HG02852 (cell line): Measurements from ENCODE around the gene DCAF16.

Experiments used
- ATAC-seq: cut with Tn5 transposase; IDR thresholded peaks from one replicate; pipeline ENCODE4 v1.9.1; 2021; ENCODE audit warnings: mild to moderate bottlenecking, moderate library complexity; ENCODE audit not compliant: unreplicated experiment

The DCAF16 gene

GRCh38 chr4:17785858-17786257 is 24.7 kb downstream of the DCAF16 start:
- no peak for ATAC-seq

DNA sequence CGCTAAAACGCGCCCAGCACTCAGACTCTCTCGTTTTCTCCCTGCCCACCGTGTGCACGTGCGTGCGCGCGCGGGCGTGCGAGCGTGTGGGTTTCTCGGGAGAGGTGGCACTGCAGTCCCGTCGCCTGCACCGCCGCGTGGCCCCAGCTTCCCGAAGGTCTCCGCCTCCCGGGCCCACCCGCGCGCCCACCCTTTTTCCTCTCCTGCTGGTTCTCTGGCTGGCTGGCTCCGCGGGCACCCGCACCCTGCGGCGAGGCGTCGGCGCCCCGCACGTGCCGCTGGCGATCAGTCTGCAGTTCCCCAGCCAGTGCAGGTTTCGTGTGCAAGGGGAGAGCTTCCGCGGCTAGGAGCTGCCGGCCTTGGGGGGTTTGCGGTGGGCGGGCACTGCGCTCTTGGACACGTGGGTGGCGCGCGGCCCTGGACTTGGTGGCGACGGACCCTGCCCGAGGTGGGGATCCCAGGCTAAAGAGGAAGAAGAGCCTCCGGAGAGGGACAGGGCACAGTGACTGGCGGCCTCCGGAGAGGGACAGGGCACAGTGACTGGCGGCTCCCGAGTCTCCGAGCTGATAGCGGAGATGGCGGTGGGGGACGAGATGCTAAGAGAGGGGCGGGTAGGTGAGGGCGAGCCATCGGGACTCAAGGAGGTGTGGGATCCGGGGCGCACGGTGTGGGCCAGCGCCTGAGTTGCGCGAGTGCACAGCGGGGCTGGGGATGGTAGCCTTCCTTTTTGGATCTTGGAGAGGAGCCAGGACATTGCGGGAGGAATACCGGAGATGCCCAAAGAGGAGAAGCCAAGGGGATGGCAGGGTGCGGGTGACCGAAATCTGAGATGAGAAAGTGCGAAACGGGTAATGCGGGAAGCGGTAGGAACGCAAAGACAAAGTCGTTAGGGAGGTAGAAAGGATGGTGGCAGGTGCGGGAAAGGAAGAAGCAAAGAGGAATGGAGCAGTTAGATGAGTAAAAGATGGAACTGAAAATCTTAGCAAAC is 29.0 kb downstream of the DCAF16 start, which contains the start of gene FAM184B:
FAM184B (minus strand) TSS at position 322 of the 988 bp plus-strand sequence. CDS start 322 bp downstream, outside the sequence.
- no peak for ATAC-seq

- ATAC-seq, result no peak
Observed at GRCh38 chr4:17780501-17781299, 29.9 kb downstream of the DCAF16 start.

DNA sequence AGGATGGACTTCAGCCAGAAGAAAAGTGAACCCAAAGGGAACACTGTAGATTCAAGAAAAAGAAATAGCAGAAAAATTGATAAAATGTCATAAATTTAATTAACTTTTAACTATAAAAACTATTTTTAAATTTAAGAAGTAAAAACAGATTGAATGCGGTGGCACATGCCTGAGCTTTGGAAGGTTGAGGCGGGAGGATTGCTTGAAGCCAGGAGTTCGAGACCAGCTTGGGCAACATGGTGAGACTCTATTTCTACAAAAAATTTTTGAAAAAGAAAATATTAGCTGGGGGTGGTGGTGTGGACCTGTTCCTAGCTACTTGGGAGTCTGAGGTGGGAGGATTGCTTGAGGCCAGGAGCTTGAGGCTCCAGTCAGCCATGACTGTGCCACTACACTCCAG is 32.1 kb downstream of the DCAF16 start:
- no peak for ATAC-seq

GRCh38 chr4:17773135-17773698 is 37.3 kb downstream of the DCAF16 start:
- no peak for ATAC-seq

- no peak for ATAC-seq
Observed at GRCh38 chr4:17771284-17771908, 39.2 kb downstream of the DCAF16 start.

DNA sequence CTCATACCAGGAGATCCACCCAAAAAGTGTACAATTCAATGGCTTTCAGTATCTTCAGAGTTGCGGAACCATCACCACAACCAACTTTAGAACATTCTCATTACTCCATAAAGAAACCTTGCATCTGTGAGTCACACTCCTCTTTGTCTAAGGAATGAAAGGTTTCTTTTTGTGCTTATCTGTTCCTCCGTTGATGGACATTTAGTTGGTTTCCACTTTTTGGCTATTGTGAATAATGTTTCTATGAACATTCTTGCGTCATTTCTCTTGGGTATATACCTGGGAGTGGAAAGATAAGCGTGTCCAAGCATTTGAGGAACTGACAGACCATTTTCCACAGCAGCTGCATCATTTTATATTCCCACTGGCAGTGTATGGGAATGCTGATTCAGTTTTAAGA is 39.7 kb downstream of the DCAF16 start:
- ATAC-seq, result no peak

DNA sequence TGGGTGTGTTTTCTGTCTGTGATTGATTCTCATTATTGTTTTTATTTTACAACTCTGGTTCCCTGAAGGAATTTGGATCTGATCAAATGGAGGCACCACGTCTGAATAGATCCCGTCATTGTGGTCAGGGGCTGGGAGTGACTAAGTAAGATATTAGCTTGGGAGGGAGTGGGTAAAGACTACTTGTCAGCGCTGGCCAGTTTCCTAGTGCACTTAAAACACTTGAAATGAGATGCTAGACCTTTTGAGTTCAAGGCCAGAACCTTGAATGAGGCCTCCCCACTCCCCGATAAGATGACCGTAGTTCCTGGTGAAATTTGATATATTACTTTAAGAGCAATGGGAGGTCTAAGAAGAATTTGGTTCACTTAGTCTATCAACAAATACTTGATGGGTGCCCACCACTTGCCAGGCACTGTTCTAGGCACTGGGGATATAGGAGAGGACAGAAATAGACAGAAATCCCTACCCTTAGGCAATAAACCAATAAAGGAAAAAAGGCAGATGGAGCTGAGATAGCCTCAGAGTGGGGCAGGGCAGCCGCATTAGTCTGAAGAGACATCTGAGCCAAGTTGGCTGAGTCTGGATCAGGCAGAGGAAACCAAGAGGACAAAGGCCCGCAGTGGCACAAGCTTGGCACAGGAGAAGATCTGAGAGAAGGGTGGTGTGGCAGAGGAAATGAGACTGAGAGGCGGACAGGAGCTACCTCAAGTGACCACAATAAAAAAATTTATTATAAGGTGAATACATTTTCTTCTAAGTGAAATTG is 41.0 kb downstream of the DCAF16 start:
- ATAC-seq, result no peak

- no peak for ATAC-seq
Observed at GRCh38 chr4:17766826-17767458, 43.6 kb downstream of the DCAF16 start.

DNA sequence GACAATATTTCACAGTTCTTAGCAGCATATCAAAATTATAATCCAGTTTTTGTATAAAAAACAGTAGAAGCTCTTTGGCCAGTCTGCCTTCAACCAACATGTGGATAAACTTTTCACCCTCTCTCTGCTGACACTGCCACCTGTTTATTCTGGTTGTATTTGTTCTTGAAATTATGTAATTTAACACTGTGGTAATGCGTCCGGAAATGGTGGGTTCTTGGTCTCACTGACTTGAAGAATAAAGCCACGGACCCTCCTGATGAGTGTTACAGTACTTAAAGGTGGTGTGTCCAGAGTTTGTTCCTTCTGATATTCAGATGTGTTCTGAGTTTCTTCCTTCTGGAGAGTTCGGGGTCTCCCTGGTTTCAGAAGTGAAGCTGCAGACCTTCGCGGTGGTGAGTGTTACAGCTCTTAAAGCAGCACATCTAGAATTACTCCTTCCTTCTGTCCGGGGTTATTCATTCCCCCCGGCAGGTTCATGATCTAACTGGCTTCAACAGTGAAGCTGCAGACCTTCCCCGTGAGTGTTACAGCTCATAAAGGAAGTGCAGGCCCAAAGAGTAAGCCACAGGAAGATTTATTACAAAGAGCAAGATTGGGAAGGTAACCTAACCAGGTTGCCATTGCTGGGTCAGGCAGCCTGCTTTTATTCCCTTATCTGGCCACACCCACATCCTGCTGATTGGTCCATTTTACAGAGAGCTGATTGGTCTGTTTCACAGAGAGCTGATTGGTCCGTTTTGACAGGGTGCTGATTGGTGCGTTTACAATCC is 44.9 kb downstream of the DCAF16 start:
- ATAC-seq, result no peak

GRCh38 chr4:17763931-17764330 is 46.6 kb downstream of the DCAF16 start:
- no peak for ATAC-seq

DNA sequence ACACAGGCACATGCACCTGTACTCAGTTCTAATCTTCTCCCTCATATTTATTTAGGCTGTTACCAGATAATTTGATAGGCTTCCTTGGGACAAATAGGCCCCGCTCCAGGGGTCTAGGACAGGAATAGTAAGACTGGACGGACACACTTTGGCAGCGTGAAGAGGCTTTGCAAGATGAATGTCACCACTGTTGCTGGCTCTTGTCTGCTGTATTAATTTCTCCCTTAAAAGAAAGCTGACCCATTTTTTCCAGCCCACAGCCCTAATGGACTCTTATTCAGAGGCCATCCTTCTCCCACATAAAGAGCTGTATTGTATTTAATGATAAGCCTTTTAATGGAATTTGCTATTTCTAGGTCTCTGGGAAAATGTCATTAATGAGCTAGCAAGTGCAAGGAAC is 47.1 kb downstream of the DCAF16 start:
- ATAC-seq, result no peak

- no peak for ATAC-seq
Observed at GRCh38 chr4:17762726-17763125, 47.8 kb downstream of the DCAF16 start.

DNA sequence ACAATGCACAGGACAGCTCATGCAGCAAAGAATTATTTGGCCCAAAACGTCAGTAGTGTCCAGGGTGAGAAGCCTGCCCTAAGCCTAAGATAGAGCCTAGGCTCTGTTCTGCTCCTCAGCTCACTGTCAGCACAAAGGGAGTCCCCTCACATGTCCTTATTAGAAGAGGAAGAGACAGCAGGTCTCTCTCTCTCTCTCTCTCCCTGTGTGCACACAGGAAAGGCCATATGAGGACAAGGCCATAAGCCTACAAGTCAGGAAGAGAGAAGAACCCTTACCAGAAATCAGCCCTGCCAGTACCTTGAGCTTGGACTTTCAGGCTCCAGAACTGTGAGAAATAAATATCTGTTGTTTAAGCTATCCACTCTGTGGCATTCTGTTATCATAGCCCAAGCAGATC is 49.5 kb downstream of the DCAF16 start:
- ATAC-seq, result no peak

GRCh38 chr4:17760626-17761025 is 49.9 kb downstream of the DCAF16 start:
- no peak for ATAC-seq

DNA sequence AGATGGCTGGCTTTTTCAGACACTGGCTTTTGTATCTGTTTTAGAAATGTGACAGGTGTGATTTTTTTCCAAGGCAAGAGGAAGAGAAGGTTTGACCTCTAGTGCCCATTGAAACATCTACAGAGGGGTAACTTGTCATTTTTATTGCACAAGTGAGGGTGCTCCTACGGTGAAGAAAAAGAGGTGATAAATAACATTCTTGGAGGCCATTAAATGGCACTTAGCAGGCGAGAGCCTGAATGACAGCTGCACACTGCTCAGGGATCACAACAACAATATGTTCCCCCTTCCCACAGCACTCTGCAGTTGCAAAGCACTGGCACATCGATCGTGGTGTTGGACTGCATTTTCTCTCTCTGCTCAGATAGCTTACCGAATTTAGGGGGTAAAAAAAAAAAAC is 52.1 kb downstream of the DCAF16 start:
- no peak for ATAC-seq

DNA sequence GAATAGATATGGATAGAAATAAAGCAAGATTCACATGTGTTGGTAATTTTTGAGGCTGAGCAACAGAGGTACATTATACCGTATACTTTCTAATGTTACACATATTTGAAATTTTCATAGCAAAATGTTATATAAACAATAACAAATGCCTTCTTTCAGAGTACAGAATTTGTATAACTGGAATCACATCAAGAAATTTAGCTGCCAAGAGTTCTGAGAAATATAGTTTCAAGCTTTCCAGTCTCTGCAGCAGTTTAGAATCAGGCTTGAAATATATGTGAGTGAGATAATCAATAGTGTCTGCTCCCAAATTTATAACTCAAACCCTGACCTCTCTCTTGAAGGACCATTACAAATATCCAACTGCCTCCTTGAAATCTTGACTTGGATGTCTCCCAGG is 52.9 kb downstream of the DCAF16 start:
- ATAC-seq, result no peak

- ATAC-seq, result no peak
Observed at GRCh38 chr4:17753646-17754045, 56.9 kb downstream of the DCAF16 start.
